Central memory CD8-positive, alpha-beta T cell (primary cell): ENCODE data around the gene RGS6.

Experiments
- ATAC-seq: fragments of 150-1000 bp; cut with Tn5 transposase; replicated peaks from 2 replicates; pipeline ENCODE4 v1.10.0; 2022; ENCODE audit warnings: mild to moderate bottlenecking, moderate FRiP score, moderate number of reproducible peaks; ENCODE audit not compliant: poor library complexity, severe bottlenecking; ENCODE audit errors: extremely low read depth
- DNase-seq, 2 donors: peaks; one replicate each; pipeline ENCODE4 v3.0.0; 2021; ENCODE audit warnings: low spot score in 2 of 2
- H3K27ac Mint-ChIP-seq: one replicate; pipeline ENCODE4 v1.8.0; 2022; ENCODE audit warnings: low read depth, mild to moderate bottlenecking, moderate library complexity, mixed read lengths
- H3K27me3 Mint-ChIP-seq: one replicate; pipeline ENCODE4 v1.8.0; 2022; ENCODE audit warnings: mixed read lengths
- H3K36me3 Mint-ChIP-seq: one replicate; pipeline ENCODE4 v1.8.0; 2022; ENCODE audit warnings: mild to moderate bottlenecking, moderate library complexity, mixed read lengths; ENCODE audit not compliant: insufficient read depth
- H3K4me1 Mint-ChIP-seq: one replicate; pipeline ENCODE4 v1.8.0; 2022; ENCODE audit warnings: mixed read lengths
- H3K4me3 Mint-ChIP-seq: one replicate; pipeline ENCODE4 v1.8.0; 2022; ENCODE audit warnings: mild to moderate bottlenecking, moderate library complexity, mixed read lengths
- H3K9me3 Mint-ChIP-seq: one replicate; pipeline ENCODE4 v1.8.0; 2022; ENCODE audit warnings: mixed read lengths

RGS6 gene

DNA sequence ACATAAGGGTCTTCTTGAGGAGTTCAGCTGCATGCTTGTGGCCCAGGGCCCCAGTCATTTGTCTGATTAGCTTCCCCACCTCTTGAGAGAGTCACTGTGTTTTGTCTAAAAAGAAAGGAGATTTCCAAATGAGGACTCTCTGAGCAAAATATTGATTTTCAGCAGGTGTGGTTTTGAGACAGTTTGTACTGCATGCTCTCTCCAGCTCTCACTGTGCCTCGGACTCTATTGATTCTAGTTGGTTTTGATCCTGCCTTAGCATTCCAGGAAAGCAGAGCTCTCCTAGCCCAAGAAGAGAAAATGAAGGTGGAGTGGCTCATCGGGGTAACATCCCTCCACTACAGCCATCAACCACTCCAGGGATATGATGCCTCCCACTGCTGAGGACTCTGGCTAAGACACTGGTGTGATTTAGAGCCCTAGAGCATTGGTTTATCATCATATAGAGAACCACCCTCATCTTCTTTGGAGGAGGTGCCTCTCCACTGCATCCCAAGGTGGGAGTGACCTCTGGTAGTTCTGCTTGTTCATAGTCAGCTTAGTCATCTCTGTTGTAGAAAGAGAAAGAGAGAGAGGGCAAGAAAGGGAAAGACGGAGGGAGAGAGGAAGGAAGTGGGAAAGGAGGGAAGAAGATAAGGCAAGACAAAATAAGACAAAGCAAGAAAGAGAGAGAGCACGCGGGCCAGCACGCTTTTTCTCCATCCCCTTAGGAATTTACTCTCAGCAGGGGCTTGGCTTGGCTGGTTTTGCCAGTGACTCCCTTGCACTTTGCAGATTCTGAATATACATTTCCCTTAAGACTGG, 596.0 kb downstream of the RGS6 start:
- Mint-ChIP-seq H3K4me1 (peaks cover 31% of the 10 kb centered on the region), H3K27me3 (peaks cover 24% of the 10 kb centered on the region), H3K4me3 (no peak overlapping the region), H3K9me3 (peaks cover under 1% of the 10 kb centered on the region), H3K36me3 (peaks cover 2% of the 10 kb centered on the region), H3K27ac (no peak overlapping the region)
- ATAC-seq (no peak), DNase-seq (no peak)

DNA sequence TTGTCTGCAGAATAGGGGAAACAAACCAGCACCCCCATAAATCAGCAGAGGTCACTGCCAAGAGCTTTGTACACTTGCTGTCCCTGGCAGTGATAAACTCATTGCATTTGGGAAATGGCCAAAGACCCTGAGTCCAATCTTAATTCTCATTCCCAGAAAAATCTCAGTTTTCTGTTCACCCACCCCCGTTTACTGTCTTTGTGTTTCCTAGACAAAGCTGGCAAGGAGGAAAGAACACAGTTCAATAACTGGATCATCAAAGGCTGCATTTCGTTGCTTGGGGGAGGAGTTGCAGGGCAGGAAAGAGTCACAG, 596.6 kb downstream of the RGS6 start:
- Mint-ChIP-seq H3K4me1 (peaks cover 37% of the 10 kb centered on the region), H3K4me3 (no peak overlapping the region)

DNA sequence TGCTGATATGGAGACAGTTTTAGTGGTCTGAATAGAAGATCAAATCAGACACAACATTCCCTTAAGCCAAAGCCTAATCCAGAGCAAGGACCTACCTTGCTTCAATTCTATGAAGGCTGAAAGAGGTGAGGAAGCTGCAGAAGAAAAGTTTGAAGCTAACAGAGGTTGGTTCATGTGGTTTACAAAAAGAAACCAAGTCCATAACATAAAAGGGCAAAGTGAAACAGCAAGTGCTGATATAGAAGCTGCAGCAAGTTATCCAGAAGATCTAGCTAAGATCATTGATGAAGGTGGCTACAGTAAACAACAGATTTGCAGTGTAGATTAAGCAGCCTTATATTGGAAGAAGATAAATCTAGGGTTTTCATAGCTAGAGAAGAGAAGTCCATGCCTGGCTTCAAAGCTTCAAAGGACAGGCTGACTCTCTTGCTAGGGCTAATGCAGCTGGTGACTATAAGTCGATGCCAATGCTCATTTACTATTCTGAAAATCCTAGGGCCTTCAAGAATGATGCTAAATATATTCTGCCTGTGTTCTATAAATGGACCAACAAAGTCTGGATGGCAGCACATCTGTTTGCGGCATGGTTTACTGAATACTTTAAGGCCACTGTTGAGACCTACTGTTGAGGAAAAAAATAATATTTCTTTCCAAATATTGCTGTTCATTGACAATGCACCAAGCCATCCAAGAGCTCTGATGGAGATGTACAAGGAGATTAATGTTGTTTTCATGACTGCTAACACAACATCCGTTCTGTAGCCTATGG, 600.6 kb downstream of the RGS6 start:
- H3K27me3 Mint-ChIP-seq: peaks cover 27% of the 10 kb centered on the region
- ATAC-seq (no peak), DNase-seq (no peak)
- H3K4me1 Mint-ChIP-seq: peaks cover 56% of the 10 kb centered on the region
- peaks cover 6% of the 10 kb centered on the region for H3K9me3 Mint-ChIP-seq
- no peak overlapping the region for H3K4me3 Mint-ChIP-seq
- H3K36me3 Mint-ChIP-seq: peaks cover 2% of the 10 kb centered on the region
- H3K27ac Mint-ChIP-seq: peak overlapping the region; percentile 29

More for the DNA sequence above, 596.6 kb downstream of the RGS6 start:
- Mint-ChIP-seq H3K36me3 (peaks cover 2% of the 10 kb centered on the region), H3K27ac (no peak overlapping the region), H3K27me3 (peaks cover 24% of the 10 kb centered on the region), H3K9me3 (peaks cover 6% of the 10 kb centered on the region)
- ATAC-seq (no peak), DNase-seq (no peak)

DNA sequence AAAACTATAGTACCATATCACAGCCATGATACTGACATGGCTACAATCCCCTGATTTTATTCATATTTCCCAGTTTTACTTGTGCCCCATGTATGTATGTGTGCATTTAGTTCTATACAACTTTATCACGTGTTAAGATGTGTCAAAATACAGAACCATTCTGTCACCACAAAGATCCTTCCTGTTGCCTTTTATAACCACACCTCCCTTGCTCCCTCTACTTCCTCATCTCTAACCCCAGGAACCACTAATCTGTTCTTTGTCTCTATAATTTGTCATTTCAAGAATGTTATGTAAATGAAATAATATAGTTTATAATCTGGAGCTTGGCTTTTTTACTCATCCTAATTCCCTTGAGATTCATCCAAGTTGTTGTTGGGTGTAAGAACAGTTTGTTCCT, 603.3 kb downstream of the RGS6 start:
- Mint-ChIP-seq H3K9me3 (peaks cover 6% of the 10 kb centered on the region), H3K27ac (no peak overlapping the region), H3K4me1 (peaks cover 50% of the 10 kb centered on the region), H3K36me3 (peaks cover 2% of the 10 kb centered on the region), H3K27me3 (peaks cover 10% of the 10 kb centered on the region), H3K4me3 (peak overlapping the region; percentile 43)
- DNase-seq (no peak), ATAC-seq (peak; percentile 87)

DNA sequence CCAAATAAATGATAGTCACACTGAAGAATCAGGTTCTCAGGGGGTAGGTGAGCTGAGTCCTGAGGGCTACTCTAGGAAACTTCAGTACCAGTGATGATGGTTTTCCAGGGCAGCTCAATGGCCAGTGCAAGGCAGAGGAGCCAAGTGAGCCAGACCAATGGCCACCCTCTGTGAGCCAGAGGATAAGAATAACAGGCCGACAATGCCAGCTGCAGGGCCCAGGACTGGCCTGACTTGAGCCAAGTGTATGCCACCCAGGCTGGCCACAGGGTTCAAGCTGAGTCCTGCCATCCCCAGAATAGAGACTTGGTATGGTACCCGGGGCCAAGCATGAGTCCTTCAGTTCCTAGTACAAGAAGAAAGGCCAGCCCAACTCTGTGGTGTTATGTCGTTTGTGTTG, 606.2 kb downstream of the RGS6 start:
- H3K4me1 Mint-ChIP-seq: peaks cover 35% of the 10 kb centered on the region
- H3K9me3 Mint-ChIP-seq: peaks cover 5% of the 10 kb centered on the region
- no peaks in the 10 kb centered on the region for H3K36me3 Mint-ChIP-seq
- H3K27me3 Mint-ChIP-seq: peaks cover 10% of the 10 kb centered on the region
- no peak overlapping the region for H3K27ac Mint-ChIP-seq
- no peak overlapping the region for H3K4me3 Mint-ChIP-seq
- ATAC-seq (no peak), DNase-seq (no peak)

DNA sequence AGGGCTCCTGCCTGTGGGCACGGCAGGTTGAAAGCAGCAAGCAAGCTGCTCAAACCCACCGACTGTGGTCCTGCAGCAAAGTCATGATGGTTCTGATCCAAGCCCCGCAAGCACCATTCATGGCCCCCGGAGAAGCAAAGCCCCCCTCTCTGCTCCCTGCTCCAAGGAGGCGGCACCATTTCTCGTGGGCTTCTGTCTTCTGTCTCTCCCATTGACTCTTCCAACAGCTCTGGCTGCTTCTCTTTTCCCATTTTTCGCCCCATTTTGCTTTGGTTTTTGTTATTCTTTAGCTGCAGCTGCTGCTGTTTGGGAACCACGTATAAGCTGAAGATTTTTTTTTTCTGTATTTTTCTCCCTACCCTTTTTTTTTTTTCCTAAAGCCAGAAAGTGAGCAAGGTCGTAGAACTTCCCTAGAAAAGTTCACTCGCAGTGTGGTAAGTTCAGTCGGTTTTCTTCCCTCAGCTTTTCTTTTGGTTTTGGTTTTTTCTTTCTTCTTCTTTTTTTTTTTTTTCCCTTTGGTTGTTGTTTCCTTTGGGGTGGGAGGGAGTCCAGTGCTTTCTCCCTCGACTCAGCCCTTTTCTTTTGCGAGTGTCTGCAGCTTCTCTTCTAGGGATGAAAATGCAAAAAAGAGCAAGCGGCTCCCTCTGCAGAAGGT, 607.6 kb downstream of the RGS6 start:
- H3K9me3 Mint-ChIP-seq: no peaks in the 10 kb centered on the region
- no peaks in the 10 kb centered on the region for H3K36me3 Mint-ChIP-seq
- H3K4me1 Mint-ChIP-seq: peaks cover 25% of the 10 kb centered on the region
- no peak overlapping the region for H3K27ac Mint-ChIP-seq
- H3K27me3 Mint-ChIP-seq: peaks cover 20% of the 10 kb centered on the region
- DNase-seq (no peak), ATAC-seq (no peak)
- H3K4me3 Mint-ChIP-seq: no peak overlapping the region

DNA sequence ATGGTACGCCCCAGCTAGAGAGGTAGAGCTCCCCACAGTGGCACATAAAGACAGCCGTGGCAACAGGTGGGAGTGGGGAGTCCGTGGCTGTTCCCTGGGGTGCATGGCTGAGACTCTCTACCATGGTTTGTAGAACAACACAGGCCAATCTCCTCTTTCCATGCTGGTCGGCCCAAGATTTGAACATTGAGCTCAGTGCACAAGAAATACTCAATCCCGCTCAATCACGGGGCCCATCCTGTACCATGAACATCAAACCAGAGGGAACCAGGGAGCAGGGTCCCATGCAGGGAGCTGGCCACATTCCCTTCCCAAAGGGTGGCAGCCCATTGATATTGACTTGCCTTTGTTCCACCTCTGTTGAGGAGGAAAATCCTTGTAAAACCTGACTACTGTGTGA, 608.6 kb downstream of the RGS6 start:
- Mint-ChIP-seq H3K9me3 (no peaks in the 10 kb centered on the region), H3K36me3 (no peaks in the 10 kb centered on the region), H3K4me1 (peaks cover 20% of the 10 kb centered on the region), H3K27ac (no peak overlapping the region), H3K4me3 (no peak overlapping the region), H3K27me3 (peaks cover 29% of the 10 kb centered on the region)
- DNase-seq: no peak
- ATAC-seq: no peak

DNA sequence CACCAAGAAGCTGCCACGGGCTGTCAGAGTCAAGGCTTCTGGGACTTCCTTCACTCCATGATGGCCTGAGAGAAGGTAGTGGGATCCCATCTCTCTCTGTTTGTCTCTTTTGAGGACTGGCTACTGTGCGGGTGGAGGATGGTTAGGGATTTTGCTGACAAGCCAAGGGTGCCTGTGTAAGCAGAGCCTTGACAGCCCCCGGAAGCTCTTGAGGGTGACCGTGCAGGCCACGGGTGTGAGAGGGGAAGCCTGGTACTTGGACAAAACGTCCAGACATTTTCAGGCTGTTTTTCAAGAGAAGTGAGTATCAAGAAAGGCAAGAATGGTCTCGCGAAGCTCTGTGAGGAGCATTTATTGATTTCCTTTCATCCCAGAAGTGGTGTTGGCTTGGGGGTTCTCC, 609.3 kb downstream of the RGS6 start:
- no peak for ATAC-seq
- Mint-ChIP-seq H3K9me3 (no peaks in the 10 kb centered on the region), H3K36me3 (no peaks in the 10 kb centered on the region), H3K27ac (no peak overlapping the region), H3K4me3 (no peak overlapping the region), H3K4me1 (peaks cover 14% of the 10 kb centered on the region), H3K27me3 (peaks cover 32% of the 10 kb centered on the region)
- DNase-seq: no peak

DNA sequence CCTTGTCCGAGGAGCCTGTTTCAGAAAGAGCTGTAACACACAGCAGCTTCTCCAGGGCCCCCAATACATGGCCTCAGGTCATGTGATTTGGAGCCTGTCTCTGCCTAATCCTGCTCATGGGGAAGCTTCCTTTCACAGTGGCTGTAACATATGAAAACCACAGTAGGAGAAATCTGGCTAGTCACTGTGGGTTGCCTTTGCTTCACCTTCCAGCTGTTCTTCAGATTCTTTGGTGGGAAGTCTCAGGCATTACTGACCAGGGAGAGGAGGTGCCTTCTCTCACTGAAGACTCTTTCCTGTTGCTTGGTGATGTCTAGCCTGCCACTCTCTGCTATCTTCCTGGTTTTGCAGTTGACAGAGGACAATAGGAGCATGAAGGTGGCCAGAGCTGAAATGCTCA, 611.1 kb downstream of the RGS6 start:
- ATAC-seq (no peak), DNase-seq (no peak)
- H3K9me3 Mint-ChIP-seq: no peaks in the 10 kb centered on the region
- no peaks in the 10 kb centered on the region for H3K36me3 Mint-ChIP-seq
- peaks cover 39% of the 10 kb centered on the region for H3K27me3 Mint-ChIP-seq
- H3K27ac Mint-ChIP-seq: no peak overlapping the region
- H3K4me1 Mint-ChIP-seq: peaks cover 5% of the 10 kb centered on the region
- H3K4me3 Mint-ChIP-seq: no peak overlapping the region

DNA sequence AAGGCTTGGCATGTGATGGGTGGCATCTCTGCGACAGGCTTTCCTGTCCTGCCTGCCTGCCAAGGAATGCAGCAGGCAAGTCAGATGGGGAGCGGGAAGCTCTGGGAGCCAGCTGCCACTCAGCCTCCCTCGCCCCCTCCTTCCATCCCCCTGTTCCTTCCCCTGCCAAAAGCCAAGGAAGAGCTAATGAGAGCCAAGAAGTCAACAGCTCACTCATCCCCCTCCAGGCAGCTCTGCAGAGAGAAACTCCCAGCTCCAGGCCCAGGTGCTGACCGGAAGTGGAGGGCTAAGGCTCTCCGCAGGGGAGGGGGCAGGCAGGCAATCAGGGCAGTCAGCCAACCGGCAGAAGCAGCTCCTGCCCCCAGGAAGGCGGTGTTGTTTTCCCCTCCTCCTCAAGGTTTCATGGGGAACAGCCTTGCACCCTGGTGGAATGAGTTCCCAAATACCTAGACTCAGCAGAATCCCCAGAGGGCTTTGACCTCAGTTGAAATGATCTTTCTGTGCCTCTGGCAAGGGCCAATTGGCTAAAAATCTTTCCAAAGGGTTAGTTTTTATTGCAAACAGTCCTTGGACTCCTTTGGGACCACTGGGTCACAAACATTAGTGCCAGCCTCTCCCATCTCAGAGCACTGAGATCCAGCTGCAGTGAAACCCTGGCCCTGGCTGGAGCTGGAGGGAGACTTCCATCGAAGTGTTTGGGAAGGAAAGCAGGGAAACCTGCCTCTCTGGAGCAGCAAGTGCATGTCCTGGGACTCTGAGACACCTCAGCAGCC, 612.6 kb downstream of the RGS6 start:
- H3K36me3 Mint-ChIP-seq: no peaks in the 10 kb centered on the region
- no peaks in the 10 kb centered on the region for H3K9me3 Mint-ChIP-seq
- H3K4me1 Mint-ChIP-seq: peaks cover 5% of the 10 kb centered on the region
- H3K4me3 Mint-ChIP-seq: no peak overlapping the region
- no peak for ATAC-seq
- H3K27ac Mint-ChIP-seq: no peak overlapping the region
- H3K27me3 Mint-ChIP-seq: peaks cover 54% of the 10 kb centered on the region
- DNase-seq: no peak

DNA sequence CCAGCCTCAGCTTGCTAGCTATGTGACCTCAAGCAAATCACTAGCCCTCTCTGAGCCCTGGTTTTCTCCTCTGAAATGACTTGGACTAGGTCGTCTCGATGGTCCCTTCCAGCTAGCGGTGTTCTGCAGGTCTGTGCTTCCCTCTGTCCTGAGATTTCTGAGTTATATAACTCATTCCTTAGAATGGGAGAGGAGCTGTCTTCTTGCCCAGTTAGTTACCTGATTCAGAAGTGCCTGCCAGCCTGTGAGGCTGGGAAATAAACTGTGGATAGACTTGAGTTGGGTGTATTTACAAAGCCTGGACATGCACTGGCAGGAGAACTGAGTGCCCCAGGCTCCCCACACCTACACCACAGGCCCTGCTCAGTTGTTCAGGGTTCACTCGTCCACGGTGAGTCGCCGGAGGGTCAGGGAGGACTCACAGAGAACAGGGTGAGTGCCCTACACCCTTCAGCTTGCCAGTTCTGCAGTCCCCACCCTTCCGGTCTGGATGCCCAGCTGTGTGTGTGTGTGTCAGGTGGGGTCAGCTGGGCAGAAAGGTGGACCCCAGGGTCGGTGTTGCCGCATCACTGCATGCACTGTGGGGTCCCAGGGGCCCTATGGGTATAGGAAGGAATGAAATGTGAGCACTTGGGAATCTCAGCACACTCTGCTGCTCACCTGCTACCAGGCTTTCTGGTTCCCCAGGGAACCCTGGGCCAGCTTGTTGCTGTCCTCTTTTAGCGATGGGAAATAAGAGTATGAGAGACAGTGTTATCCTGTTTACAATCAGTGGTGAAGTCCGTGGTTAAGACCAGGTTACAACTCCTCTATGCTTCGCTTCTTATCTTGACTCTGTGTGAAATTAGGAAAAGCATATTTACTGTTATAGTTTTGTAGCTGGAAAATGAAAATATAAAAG, 613.4 kb downstream of the RGS6 start:
- H3K27ac Mint-ChIP-seq: no peak overlapping the region
- H3K4me1 Mint-ChIP-seq: peaks cover 13% of the 10 kb centered on the region
- H3K36me3 Mint-ChIP-seq: no peaks in the 10 kb centered on the region
- H3K9me3 Mint-ChIP-seq: no peaks in the 10 kb centered on the region
- H3K27me3 Mint-ChIP-seq: peaks cover 63% of the 10 kb centered on the region
- no peak overlapping the region for H3K4me3 Mint-ChIP-seq
- ATAC-seq: no peak
- no peak for DNase-seq
